SKM-1 (cell line): ENCODE measurements around the gene DUS1L.

ENCODE experiments used
- DNase-seq: peaks from one replicate; lab custom pipeline; 2025; ENCODE audit not compliant: unreplicated experiment; lab: John Stamatoyannopoulos, UW

Gene DUS1L

GRCh38 chr17:82015311-82015971 lies 50.2 kb downstream of the DUS1L start:
- no peak for DNase-seq

DNA sequence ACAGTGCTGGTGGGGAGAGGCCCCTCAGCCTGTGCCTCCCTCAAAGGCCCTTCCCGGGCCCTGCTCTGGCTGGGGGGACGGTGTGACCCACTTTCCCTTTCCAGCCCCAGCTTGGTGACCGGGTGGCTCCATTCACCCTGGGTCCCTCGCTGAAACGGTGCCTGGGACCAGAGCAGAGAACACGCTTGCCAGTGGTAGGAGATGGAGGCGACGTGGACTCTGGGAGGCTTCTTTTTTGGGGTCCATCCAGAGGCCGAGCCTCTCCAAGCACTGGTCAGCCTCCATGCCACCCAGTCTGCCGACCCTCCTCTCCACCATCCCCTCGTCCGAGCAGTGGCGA lies 50.7 kb downstream of the DUS1L start:
- DNase-seq = no peak

- no peak for DNase-seq
Measured at GRCh38 chr17:82014432-82014831, 51.2 kb downstream of the DUS1L start.

DNA sequence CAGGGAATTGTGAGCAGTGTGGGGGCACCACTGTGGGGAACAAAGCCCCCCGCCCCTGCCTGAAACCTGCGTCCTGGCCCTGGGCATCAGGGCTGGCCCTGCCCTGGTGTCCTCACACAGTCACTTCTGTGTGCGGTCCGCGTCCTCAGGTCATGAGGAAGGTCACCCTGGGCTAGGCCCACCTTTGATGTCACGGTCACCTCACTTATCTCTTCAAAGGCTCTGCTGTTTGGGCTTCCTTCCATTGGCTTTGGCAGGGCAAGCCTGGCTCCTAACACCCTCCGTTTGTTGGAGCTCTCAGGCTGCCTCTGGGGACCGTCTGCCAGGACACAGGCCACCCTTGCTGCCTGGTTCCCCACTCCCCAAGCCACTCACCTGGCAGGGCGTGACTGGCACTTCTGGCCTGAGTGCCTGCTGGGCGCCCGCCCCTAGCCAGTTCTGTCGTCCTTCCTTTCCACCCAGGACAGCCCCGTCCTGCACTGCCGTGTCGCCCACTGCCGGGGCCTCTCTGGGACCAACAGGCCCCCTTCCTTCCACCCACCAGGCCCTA lies 51.8 kb downstream of the DUS1L start:
- no peak for DNase-seq

DNA sequence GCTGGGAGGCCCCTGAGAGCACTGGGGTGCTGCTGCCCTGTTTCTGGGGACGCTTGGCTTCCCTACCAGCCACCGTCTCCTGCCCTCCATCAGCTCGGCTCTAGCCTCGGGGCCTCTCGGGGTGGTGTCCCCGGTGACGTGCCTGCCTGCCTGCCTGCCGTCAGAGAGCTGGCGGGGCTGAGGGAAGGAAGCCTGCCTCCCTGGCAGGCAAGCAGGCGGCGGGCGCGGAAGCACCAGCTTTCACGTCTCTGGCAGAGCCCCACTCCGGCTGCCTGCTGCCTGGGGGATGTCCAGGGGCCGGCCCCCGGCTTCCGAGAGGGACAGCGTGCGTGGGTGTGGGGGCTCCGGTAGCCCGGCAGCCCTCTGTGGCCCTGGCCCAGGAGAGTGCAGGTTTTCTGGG lies 52.3 kb downstream of the DUS1L start:
- no peak for DNase-seq

GRCh38 chr17:82012640-82013295 lies 52.8 kb downstream of the DUS1L start:
- DNase-seq = no peak

- no peak for DNase-seq
Measured at GRCh38 chr17:82012261-82012639, 53.4 kb downstream of the DUS1L start.

DNA sequence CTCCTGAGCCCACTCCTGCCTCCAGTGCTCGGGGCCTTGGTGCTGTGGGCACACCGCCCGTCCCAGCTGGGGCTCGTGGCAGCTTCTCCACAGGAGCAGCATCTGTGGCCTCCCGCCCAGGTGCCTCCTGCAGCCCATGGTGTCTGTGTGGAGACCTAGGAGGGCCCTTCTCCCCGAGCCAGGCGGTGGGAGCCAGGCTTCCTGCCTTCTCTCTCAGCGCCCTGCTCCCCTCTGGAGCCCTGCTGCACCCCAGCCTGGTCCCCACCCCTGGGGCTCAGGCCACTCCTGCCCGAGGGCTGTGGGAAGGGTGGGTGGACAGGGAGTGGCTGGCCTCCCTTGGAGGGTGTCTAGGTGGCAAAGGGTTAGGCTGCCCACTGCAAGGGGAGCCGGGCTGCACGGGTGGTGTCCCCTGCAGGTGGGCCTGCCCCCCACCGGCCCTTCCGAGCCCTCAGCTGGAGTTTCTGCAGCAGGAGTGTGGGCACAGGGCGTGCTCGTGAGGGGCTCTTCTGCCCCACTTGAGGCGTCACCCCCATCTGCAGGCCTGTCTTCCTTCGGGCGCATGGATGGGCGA lies 53.9 kb downstream of the DUS1L start:
- no peak for DNase-seq

DNA sequence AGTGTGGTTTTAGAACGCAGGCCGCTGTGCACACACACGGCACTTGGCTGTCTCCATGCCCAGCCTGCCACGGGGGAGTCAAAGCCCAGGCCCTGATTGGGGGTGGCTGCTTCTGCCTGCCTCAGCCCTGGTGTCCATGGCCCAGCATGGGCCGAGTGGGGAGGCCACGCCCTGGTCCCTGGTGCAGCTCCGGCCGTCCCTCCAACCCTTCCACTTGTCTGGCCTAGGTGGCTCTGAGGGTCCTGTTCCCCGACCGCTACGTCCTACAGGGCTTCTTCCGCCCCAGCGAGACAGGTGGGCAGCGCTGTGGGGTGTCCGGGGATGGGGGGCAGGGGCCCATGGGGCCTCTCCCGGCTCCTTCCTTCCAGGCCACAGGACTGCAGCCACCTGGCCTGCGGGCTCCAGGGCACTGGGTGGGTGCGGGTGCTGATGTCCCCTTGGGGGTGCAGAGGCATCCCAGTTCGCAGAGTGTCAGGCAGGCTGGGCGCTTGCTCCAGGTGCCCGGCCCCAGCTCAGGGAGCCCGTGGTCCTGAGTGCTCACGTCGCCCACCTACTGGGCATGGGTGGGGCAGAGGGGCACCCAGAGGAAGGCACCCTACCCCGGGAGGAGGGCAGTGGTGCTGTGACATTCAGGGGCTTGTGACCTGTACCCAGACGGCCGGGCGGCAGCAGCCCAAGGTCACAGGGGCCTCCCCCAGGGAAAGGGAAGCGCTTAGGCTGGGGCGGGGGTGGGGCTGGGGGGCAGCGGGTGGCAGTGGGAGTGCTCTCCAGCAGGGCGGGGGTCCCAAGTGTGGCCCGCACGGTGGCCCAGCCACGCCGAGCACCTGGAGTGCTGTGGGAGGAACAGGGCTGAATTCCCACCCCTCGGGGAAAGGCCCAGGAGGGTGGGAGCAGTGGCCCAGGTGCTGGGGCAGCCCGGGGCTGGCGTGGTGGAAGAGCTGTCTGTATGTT lies 54.8 kb downstream of the DUS1L start:
- DNase-seq = no peak

DNA sequence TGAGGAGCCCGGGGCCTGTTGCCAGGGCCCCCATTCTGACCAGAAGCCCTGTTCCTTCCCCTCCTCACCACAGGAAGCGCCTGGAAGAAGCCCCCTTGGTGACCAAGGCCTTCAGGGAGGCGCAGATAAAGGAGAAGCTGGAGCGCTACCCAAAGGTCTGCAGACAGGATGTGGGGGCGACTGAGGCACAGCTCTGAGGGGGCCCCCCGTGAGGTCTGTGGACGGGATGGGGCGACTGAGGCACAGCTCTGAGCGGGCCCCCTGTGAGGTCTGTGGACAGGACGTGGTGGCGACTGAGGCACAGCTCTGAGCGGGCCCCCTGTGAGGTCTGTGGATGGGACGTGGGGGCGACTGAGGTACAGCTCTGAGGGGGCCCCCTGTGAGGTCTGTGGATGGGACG lies 56.2 kb downstream of the DUS1L start:
- no peak for DNase-seq

DNA sequence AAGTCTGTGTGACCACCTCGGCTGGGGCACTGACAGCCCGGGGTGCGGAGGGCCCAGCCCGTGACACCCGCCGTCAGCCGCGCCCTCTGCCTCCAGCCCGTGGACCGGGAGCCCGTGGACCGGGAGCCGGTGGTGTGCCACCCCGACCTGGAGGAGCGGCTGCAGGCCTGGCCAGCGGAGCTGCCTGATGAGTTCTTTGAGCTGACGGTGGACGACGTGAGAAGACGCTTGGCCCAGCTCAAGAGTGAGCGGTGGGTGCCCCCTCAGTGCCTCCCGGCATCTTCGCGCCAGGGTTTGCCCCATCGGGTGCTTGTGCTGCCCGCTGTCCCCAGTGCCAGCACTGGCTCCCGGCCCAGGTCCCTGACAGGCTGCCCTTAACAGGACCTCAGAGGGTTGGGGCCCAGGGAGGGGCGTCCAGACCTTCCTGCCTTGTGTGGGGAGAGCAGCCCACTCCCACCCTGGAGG lies 56.6 kb downstream of the DUS1L start:
- DNase-seq = no peak

- DNase-seq = no peak
Measured at GRCh38 chr17:82008258-82008940, 57.2 kb downstream of the DUS1L start.
